H1 (cell line): Measurements from ENCODE around the gene NAXD. TPM values are rescaled to one million over a fixed set of nuclear protein-coding genes. Genes with fewer than 3 reads are reported as not detected.

ENCODE experiments used
- CTCF ChIA-PET: fragments of 300-600 bp; sonication (Branson Sonifier 250); formaldehyde crosslinking; loops from one replicate; lab custom pipeline; 2021; ENCODE audit not compliant: partially characterized antibody; lab: Charles Lee
- POLR2A ChIA-PET: fragments of 300-600 bp; sonication (Branson Sonifier 250); formaldehyde crosslinking; loops from one replicate; lab custom pipeline; 2021; ENCODE audit warnings: inconsistent platforms; ENCODE audit not compliant: partially characterized antibody; lab: Charles Lee
- DNase-seq, 2 experiments: peaks; one replicate each; pipeline versions ENCODE4 v3.0.0 to v3.0.0-alpha.2; 2010 to 2022; ENCODE audit warnings: low spot score in 2 of 2, low read depth in 1 of 2, mixed read lengths in 1 of 2
- FAIRE-seq: peaks from 2 replicates; lab custom pipeline; 2011; peaks lifted over from hg19 to GRCh38; lab: Jason Lieb, UNC
- H2AFZ ChIP-seq: 2 replicates; pipeline ENCODE4 v1.8.1; 2012; ENCODE audit warnings: low read length, inconsistent platforms
- H2AK5ac ChIP-seq: 2 replicates; pipeline ENCODE4 v1.6.1; 2013; ENCODE audit warnings: low read depth, low read length
- H2BK120ac ChIP-seq: replicated peaks from 2 replicates; pipeline ENCODE3; 2013; ENCODE audit warnings: low read depth, low read length, inconsistent platforms
- H2BK12ac ChIP-seq: 2 replicates; pipeline ENCODE4 v1.6.1; 2013; ENCODE audit warnings: low read depth, low read length
- H2BK15ac ChIP-seq: 2 replicates; pipeline ENCODE4 v1.6.1; 2013; ENCODE audit warnings: low read length
- H2BK20ac ChIP-seq: 2 replicates; pipeline ENCODE4 v1.6.1; 2013; ENCODE audit warnings: low read length
- H2BK5ac ChIP-seq: 2 replicates; pipeline ENCODE4 v1.6.1; 2013; ENCODE audit warnings: low read depth, low read length
- H3K14ac ChIP-seq: 2 replicates; pipeline ENCODE4 v1.6.1; 2013; ENCODE audit warnings: inconsistent platforms; ENCODE audit not compliant: insufficient read length
- H3K18ac ChIP-seq: 2 replicates; pipeline ENCODE4 v1.6.1; 2013; ENCODE audit warnings: low read length; ENCODE audit errors: extremely low read depth
- H3K23ac ChIP-seq: 2 replicates; pipeline ENCODE4 v1.6.1; 2013; ENCODE audit warnings: inconsistent platforms; ENCODE audit not compliant: insufficient read length
- H3K23me2 ChIP-seq: 2 replicates; pipeline ENCODE4 v1.6.1; 2013; ENCODE audit warnings: low read depth, low read length
- H3K27ac ChIP-seq: 2 replicates; pipeline ENCODE4 v1.6.1; 2011; ENCODE audit warnings: low read depth, low read length, inconsistent platforms
- H3K27me3 ChIP-seq, 4 experiments: replicated peaks in 1 of 4; 1 replicate in 1 of 4; 2 replicates in 3 of 4; pipeline versions ENCODE4 v1.6.1 to v1.8.1; 2011 to 2013; ENCODE audit warnings: low read length in 3 of 4, mild to moderate bottlenecking in 3 of 4, inconsistent platforms in 2 of 4, mixed read lengths in 2 of 4, moderate library complexity in 1 of 4; ENCODE audit not compliant: control insufficient read depth in 3 of 4, insufficient read depth in 3 of 4; ENCODE audit errors: extremely low read depth in 1 of 4
- H3K36me3 ChIP-seq, 4 experiments: 2 replicates each; pipeline versions ENCODE4 v1.6.1 to v1.8.1; 2011 to 2013; ENCODE audit warnings: mild to moderate bottlenecking in 4 of 4, low read length in 3 of 4, moderate library complexity in 2 of 4, control low read depth in 1 of 4, inconsistent platforms in 1 of 4; ENCODE audit not compliant: insufficient read depth in 4 of 4, control insufficient read depth in 2 of 4
- H3K4ac ChIP-seq: replicated peaks from 2 replicates; pipeline ENCODE3; 2013; ENCODE audit warnings: low read length, low read depth, mixed read lengths, inconsistent platforms; ENCODE audit not compliant: insufficient read length
- H3K4me1 ChIP-seq, 4 experiments: replicated peaks in 1 of 4; 1 replicate in 1 of 4; 2 replicates in 3 of 4; pipeline versions ENCODE4 v1.6.1 to v1.8.1; 2011 to 2013; ENCODE audit warnings: low read length in 3 of 4, inconsistent platforms in 2 of 4, mixed read lengths in 1 of 4; ENCODE audit not compliant: insufficient read depth in 4 of 4, control insufficient read depth in 3 of 4
- H3K4me2 ChIP-seq, 2 experiments: 2 replicates each; pipeline versions ENCODE4 v1.6.1 to v1.8.1; 2011 to 2013; ENCODE audit warnings: low read depth in 2 of 2, low read length in 2 of 2, control low read depth in 1 of 2, inconsistent platforms in 1 of 2, mild to moderate bottlenecking in 1 of 2; ENCODE audit not compliant: insufficient read depth in 1 of 2
- H3K4me3 ChIP-seq, 4 experiments: fragments of 200-600, 300-600 bp in 1 of 4; sonication (generic), shearing (Covaris generic), sonication (Bioruptor Twin) in 1 of 4; 2 replicates each; pipeline versions ENCODE4 v1.5.1 to v1.8.1; 2011 to 2016; ENCODE audit warnings: low read length in 4 of 4, low read depth in 3 of 4, control low read depth in 2 of 4, inconsistent platforms in 2 of 4, mild to moderate bottlenecking in 2 of 4, mixed read lengths in 1 of 4, moderate library complexity in 1 of 4; ENCODE audit not compliant: insufficient read depth in 2 of 4; ENCODE audit errors: extremely low read depth in 1 of 4
- H3K56ac ChIP-seq: replicated peaks from 2 replicates; pipeline ENCODE3; 2013; ENCODE audit warnings: low read depth, mild to moderate bottlenecking, mixed read lengths, low read length, inconsistent platforms; ENCODE audit not compliant: insufficient read length
- H3K79me1 ChIP-seq: 2 replicates; pipeline ENCODE4 v1.6.1; 2013; ENCODE audit warnings: low read depth, low read length, control low read depth
- H3K79me2 ChIP-seq, 2 experiments: 2 replicates each; pipeline versions ENCODE4 v1.6.1 to v1.8.1; 2012 to 2013; ENCODE audit warnings: low read length in 2 of 2, mild to moderate bottlenecking in 2 of 2, inconsistent platforms in 1 of 2; ENCODE audit not compliant: insufficient read depth in 2 of 2, control insufficient read depth in 1 of 2
- H3K9ac ChIP-seq, 4 experiments: replicated peaks in 1 of 4; 1 replicate in 1 of 4; 2 replicates in 3 of 4; pipeline versions ENCODE4 v1.6.1 to v1.8.1; 2011 to 2013; ENCODE audit warnings: low read depth in 3 of 4, low read length in 3 of 4, control low read depth in 2 of 4, mild to moderate bottlenecking in 2 of 4, moderate library complexity in 2 of 4, inconsistent platforms in 1 of 4; ENCODE audit errors: extremely low read depth in 1 of 4
- H3K9me3 ChIP-seq, 2 experiments: 2 replicates each; pipeline versions ENCODE4 v1.6.1 to v1.8.1; 2012 to 2013; ENCODE audit warnings: mild to moderate bottlenecking in 2 of 2, moderate library complexity in 2 of 2, control low read depth in 1 of 2, inconsistent platforms in 1 of 2, low read depth in 1 of 2, low read length in 1 of 2, mixed read lengths in 1 of 2; ENCODE audit not compliant: insufficient read depth in 2 of 2
- H4K20me1 ChIP-seq, 2 experiments: replicated peaks in 1 of 2; 2 replicates each; pipeline versions ENCODE3 to v1.8.1; 2011 to 2013; ENCODE audit warnings: inconsistent platforms in 2 of 2, low read length in 2 of 2, mild to moderate bottlenecking in 1 of 2; ENCODE audit not compliant: insufficient read depth in 2 of 2, control insufficient read depth in 1 of 2
- H4K5ac ChIP-seq: 2 replicates; pipeline ENCODE4 v1.6.1; 2013; ENCODE audit warnings: low read length, low read depth, mixed read lengths, inconsistent platforms; ENCODE audit not compliant: insufficient read length
- H4K8ac ChIP-seq: 2 replicates; pipeline ENCODE4 v1.8.0; 2013; ENCODE audit warnings: mild to moderate bottlenecking, moderate library complexity, low read length, inconsistent platforms; ENCODE audit not compliant: insufficient read depth; ENCODE audit errors: extremely low read depth
- H4K91ac ChIP-seq: replicated peaks from 2 replicates; pipeline ENCODE3; 2013; ENCODE audit warnings: low read length, mixed read lengths, inconsistent platforms; ENCODE audit not compliant: insufficient read length
- BCL11A ChIP-seq, 2 experiments: IDR thresholded peaks; one replicate each; pipeline ENCODE4 v1.6.1; 2011; ENCODE audit warnings: low read depth in 2 of 2, low read length in 2 of 2, mild to moderate bottlenecking in 2 of 2
- GTF2F1 ChIP-seq: IDR thresholded peaks from 2 replicates; pipeline ENCODE4 v1.6.1; 2012; ENCODE audit warnings: low read depth, low read length, improper control_type of control experiment, borderline replicate concordance
- JUND ChIP-seq: IDR thresholded peaks from 2 replicates; pipeline ENCODE4 v1.6.1; 2011; ENCODE audit warnings: mild to moderate bottlenecking, improper control_type of control experiment, low read length
- NRF1 ChIP-seq: IDR thresholded peaks from 2 replicates; pipeline ENCODE4 v1.6.1; 2011; ENCODE audit warnings: mild to moderate bottlenecking, low read depth, low read length, improper control_type of control experiment
- POLR2A ChIP-seq, 2 experiments: IDR thresholded peaks; 1 replicate in 1 of 2; 2 replicates in 1 of 2; pipeline ENCODE4 v1.6.1; 2011; ENCODE audit warnings: low read depth in 2 of 2, low read length in 2 of 2, mild to moderate bottlenecking in 2 of 2; ENCODE audit errors: control extremely low read depth in 1 of 2
- POLR2AphosphoS5 ChIP-seq: IDR thresholded peaks from 2 replicates; pipeline ENCODE4 v1.6.1; 2011; ENCODE audit warnings: low read depth, low read length
- RBBP5 ChIP-seq: IDR thresholded peaks from 2 replicates; pipeline ENCODE4 v1.7.1; 2012; ENCODE audit warnings: low read depth, mild to moderate bottlenecking, inconsistent platforms, low read length, moderate library complexity, borderline replicate concordance
- RFX5 ChIP-seq: IDR thresholded peaks from 2 replicates; pipeline ENCODE4 v1.6.1; 2011; ENCODE audit warnings: low read depth, low read length, improper control_type of control experiment, borderline replicate concordance
- SIN3A ChIP-seq, 2 experiments: IDR thresholded peaks in 1 of 2; conservative IDR thresholded peaks in 1 of 2; 2 replicates each; pipeline ENCODE4 v1.6.1; 2011 to 2012; ENCODE audit warnings: low read length in 2 of 2, improper control_type of control experiment in 1 of 2, low read depth in 1 of 2, mild to moderate bottlenecking in 1 of 2
- SUZ12 ChIP-seq: fragments of 200-600 bp; sonication (generic); IDR thresholded peaks from 2 replicates; pipeline ENCODE4 v1.6.1; 2012; ENCODE audit warnings: mild to moderate bottlenecking, inconsistent platforms, low read length, moderate library complexity, mixed read lengths
- TAF7 ChIP-seq: optimal IDR thresholded peaks from 2 replicates; pipeline ENCODE3; 2011; ENCODE audit warnings: low read depth, mild to moderate bottlenecking, inconsistent platforms, low read length, moderate library complexity, borderline replicate concordance
- TBP ChIP-seq: IDR thresholded peaks from 2 replicates; pipeline ENCODE4 v1.6.1; 2011; ENCODE audit warnings: low read depth, low read length, improper control_type of control experiment
- WGBS, 2 experiments: shearing (Covaris generic) in 1 of 2; methylation state at CpG; one replicate each; pipeline versions ENCODE4 v1.1.6 to v1.1.7; 2013 to 2015; ENCODE audit warnings: low lambda C conversion rate in 2 of 2, mixed read lengths in 2 of 2, inconsistent platforms in 1 of 2, low coverage in 1 of 2, missing lambda C conversion rate in 1 of 2; ENCODE audit not compliant: insufficient replicate concordance in 2 of 2, insufficient coverage in 1 of 2, insufficient read length in 1 of 2; ENCODE audit errors: extremely low coverage in 1 of 2, missing lambda C conversion rate in 1 of 2; 5-methylcytosine and 5-hydroxymethylcytosine counted together
- polyA plus RNA-seq, 7 experiments: library from polyadenylated mRNA; depleted of rRNA in 3 of 7; stranded (reverse) in 5 of 7; unstranded in 2 of 7; fragments of >200 nt in 5 of 7; fragments of 200-250 nt in 2 of 7; gene quantifications; 1 replicate in 5 of 7; 2 replicates in 1 of 7; 4 replicates in 1 of 7; pipeline versions ENCODE4 v1.2.1 to v1.2.3, GENCODE V29; 2011 to 2013; ENCODE audit warnings: missing spikeins in 2 of 7, mixed read lengths in 2 of 7
- total RNA-seq: library from RNA; stranded (reverse); fragmentation: NEBNext Ultra II Directional; extraction: Animal tissue kit (Norgen Biotek cat#: 25700); gene quantifications from 2 replicates; pipeline ENCODE4 v1.2.1, GENCODE V29; 2021
- TF ChIP-seq, protein P1 (sequence below): IDR thresholded peaks from 2 replicates; pipeline ENCODE4 v1.6.1; 2012; ENCODE audit warnings: low read length, inconsistent platforms

Gene NAXD
- total and polyA plus RNA-seq, 2 of the 8 experiments (the other 6 are each of a cell fraction or from before 2014, with no cell fraction given) = 25.4 to 35.5 TPM

- WGBS, 2 experiments = 78% methylated on average over 7 of the region's 7 CpGs; no CpG with 5 or more reads in 1 of the 2 experiments
- no peak overlapping the region for H2BK5ac ChIP-seq
- FAIRE-seq = no peak
- no peak overlapping the region for H2BK12ac ChIP-seq
- H3K4me1 ChIP-seq = no peaks in the 10 kb centered on the region; a peak in 1 of 7 replicates
- H3K23ac ChIP-seq = no peak overlapping the region
- H3K56ac ChIP-seq = no peak overlapping the region
- no peak overlapping the region for H2BK120ac ChIP-seq
- ChIA-PET POLR2A (interaction anchor here (0.8 to 1.0 kb wide), 2 partner anchors 16 to 17 kb away, joined by 3 read pairs; no protein-coding TSS in a partner anchor), CTCF (interaction anchor here (0.9 to 2.4 kb wide), 7 partner anchors 12 to 155 kb away, joined by 3 to 8 read pairs (median 4); no protein-coding TSS in a partner anchor)
- no peaks in the 10 kb centered on the region for H3K23me2 ChIP-seq
- peaks cover 0 to 53% (median 24%) of the 10 kb centered on the region in 4 experiments; a peak in 5 of 8 replicates for H3K36me3 ChIP-seq
- H3K4ac ChIP-seq = no peak overlapping the region
- no peak overlapping the region for H4K5ac ChIP-seq
- H3K79me2 ChIP-seq = no peaks in the 10 kb centered on the region
- no peak overlapping the region for H2BK20ac ChIP-seq
- H4K91ac ChIP-seq = no peak overlapping the region
- H3K27ac ChIP-seq = no peak overlapping the region
- H3K18ac ChIP-seq = no peak overlapping the region
- no peak overlapping the region for H2BK15ac ChIP-seq
- H4K8ac ChIP-seq = no peak overlapping the region
- H3K4me2 ChIP-seq = no peak overlapping the region
- peaks cover 11 to 14% of the 10 kb centered on the region in 2 experiments for H3K9me3 ChIP-seq
- H2AFZ ChIP-seq = no peak overlapping the region
- no peaks in the 10 kb centered on the region for H4K20me1 ChIP-seq
- no peaks in the 10 kb centered on the region for H3K79me1 ChIP-seq
- no peak overlapping the region for H3K4me3 ChIP-seq
- H3K14ac ChIP-seq = no peak overlapping the region
- no peak overlapping the region for H2AK5ac ChIP-seq
- H3K27me3 ChIP-seq = no peaks in the 10 kb centered on the region
- DNase-seq = no peak
- H3K9ac ChIP-seq = no peak overlapping the region
- TF ChIP-seq SIN3A (conservative IDR thresholded peaks at IDR 0.05 in 1 of 2, IDR thresholded peaks at IDR 0.05 in 1 of 2; ENCODE audit: low read depth in 1 of 2, low read length in 2 of 2) (no peak), POLR2A (IDR thresholded peaks at IDR 0.05; ENCODE audit: control extremely low read depth in 1 of 2, low read depth in 2 of 2, low read length in 2 of 2) (no peak), POLR2AphosphoS5 (no peak), RFX5 (no peak), TBP (no peak), NRF1 (no peak), GTF2F1 (no peak), BCL11A (IDR thresholded peaks at IDR 0.05; ENCODE audit: low read depth in 2 of 2, low read length in 2 of 2) (no peak), JUND (no peak), RBBP5 (no peak), TAF7 (no peak), SUZ12 (no peak)
- TF ChIP-seq, protein P1, sequence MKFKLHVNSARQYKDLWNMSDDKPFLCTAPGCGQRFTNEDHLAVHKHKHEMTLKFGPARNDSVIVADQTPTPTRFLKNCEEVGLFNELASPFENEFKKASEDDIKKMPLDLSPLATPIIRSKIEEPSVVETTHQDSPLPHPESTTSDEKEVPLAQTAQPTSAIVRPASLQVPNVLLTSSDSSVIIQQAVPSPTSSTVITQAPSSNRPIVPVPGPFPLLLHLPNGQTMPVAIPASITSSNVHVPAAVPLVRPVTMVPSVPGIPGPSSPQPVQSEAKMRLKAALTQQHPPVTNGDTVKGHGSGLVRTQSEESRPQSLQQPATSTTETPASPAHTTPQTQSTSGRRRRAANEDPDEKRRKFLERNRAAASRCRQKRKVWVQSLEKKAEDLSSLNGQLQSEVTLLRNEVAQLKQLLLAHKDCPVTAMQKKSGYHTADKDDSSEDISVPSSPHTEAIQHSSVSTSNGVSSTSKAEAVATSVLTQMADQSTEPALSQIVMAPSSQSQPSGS = no peak
Measured at GRCh38 chr13:110663491-110663890, 48.1 kb downstream of the NAXD start.
